ENCODE results near the gene FADS3.

DNA sequence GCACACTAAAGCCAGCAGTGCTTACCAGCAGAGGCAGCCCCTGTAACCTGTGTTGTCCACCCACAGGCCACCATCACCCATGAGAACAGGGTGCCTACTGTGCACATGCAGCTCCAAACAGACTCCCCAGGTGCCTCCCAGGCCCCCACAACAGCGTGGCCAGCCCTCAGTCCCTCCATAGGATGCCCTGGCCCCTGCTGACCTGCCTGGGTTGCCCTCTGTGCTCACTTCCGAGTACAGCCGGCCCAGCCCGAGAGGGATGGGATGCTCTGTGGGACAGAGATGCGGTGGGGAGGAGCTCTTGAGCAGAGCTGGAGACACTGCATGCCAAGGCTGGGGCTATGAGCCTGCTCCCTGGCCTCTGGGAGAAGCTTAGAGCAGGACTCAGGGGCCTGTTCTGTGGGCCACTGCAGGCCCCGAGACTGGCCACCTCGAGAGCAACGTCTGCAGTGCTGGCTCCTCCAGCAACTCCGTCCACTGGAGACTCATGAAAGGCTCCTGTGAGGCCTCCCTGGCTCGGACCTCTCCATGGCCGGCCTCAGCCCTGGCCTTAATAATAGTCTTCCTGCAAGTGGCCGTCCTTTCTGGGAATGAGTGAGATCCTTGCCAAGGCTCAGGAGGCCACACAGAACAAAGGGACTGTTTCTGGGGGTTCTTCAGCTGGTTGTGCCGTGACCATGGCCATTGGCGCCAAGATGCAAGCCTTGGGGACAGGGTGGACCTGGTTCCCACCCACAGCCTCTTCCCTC, 36.2 kb downstream of the FADS3 start:
- no peak for TF ChIP-seq ZNF282 (IDR thresholded peaks at IDR 0.05; ENCODE audit: partially characterized antibody)
- no peak for TF ChIP-seq KLF16 (CRISPR knock-in tag; IDR thresholded peaks at IDR 0.05)
- no peak for TF ChIP-seq ZNF24 (IDR thresholded peaks at IDR 0.05)
- TF ChIP-seq, protein P1, sequence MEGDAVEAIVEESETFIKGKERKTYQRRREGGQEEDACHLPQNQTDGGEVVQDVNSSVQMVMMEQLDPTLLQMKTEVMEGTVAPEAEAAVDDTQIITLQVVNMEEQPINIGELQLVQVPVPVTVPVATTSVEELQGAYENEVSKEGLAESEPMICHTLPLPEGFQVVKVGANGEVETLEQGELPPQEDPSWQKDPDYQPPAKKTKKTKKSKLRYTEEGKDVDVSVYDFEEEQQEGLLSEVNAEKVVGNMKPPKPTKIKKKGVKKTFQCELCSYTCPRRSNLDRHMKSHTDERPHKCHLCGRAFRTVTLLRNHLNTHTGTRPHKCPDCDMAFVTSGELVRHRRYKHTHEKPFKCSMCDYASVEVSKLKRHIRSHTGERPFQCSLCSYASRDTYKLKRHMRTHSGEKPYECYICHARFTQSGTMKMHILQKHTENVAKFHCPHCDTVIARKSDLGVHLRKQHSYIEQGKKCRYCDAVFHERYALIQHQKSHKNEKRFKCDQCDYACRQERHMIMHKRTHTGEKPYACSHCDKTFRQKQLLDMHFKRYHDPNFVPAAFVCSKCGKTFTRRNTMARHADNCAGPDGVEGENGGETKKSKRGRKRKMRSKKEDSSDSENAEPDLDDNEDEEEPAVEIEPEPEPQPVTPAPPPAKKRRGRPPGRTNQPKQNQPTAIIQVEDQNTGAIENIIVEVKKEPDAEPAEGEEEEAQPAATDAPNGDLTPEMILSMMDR (CRISPR knock-in tag; IDR thresholded peaks at IDR 0.05) = no peak
- no peak for TF ChIP-seq ZNF383 (CRISPR knock-in tag; IDR thresholded peaks at IDR 0.05; ENCODE audit: borderline replicate concordance)
- TF ChIP-seq CBX1 (IDR thresholded peaks at IDR 0.05; ENCODE audit: low read depth) = no peak
- no peak for TF ChIP-seq ZSCAN29 (CRISPR knock-in tag; conservative IDR thresholded peaks at IDR 0.05)
- no peak for TF ChIP-seq EP300 (IDR thresholded peaks at IDR 0.05; ENCODE audit: low read depth in 2 of 2, low read length in 2 of 2)
- TF ChIP-seq EP300 (CRISPR knock-in tag; IDR thresholded peaks at IDR 0.05; ENCODE audit: borderline replicate concordance) = no peak
- TF ChIP-seq ZNF773 (CRISPR knock-in tag; IDR thresholded peaks at IDR 0.05; ENCODE audit: borderline replicate concordance) = no peak
- no peak for TF ChIP-seq ZFP36 (IDR thresholded peaks at IDR 0.05; ENCODE audit: borderline replicate concordance, low read depth, low read length, partially characterized antibody)
- TF ChIP-seq DMTF1 (CRISPR knock-in tag; IDR thresholded peaks at IDR 0.05) = no peak
